ES-I3 (cell line): ENCODE data around the gene ZC3H18.

Experiments
- H3K36me3 ChIP-seq: 2 replicates; pipeline ENCODE4 v1.6.1; 2013; ENCODE audit warnings: mild to moderate bottlenecking, low read length, control low read depth, moderate library complexity; ENCODE audit not compliant: insufficient read depth
- H3K4me1 ChIP-seq: 2 replicates; pipeline ENCODE4 v1.6.1; 2013; ENCODE audit warnings: mild to moderate bottlenecking, control low read depth, low read length; ENCODE audit not compliant: insufficient read depth
- H3K9ac ChIP-seq: 2 replicates; pipeline ENCODE4 v1.6.1; 2013; ENCODE audit warnings: low read depth, mild to moderate bottlenecking, low read length, moderate library complexity
- H3K9me3 ChIP-seq: 2 replicates; pipeline ENCODE4 v1.6.1; 2013; ENCODE audit warnings: mild to moderate bottlenecking, low read length, moderate library complexity; ENCODE audit not compliant: control insufficient read depth, insufficient read depth

Gene ZC3H18

GRCh38 chr16:88576307-88576706, 6.1 kb downstream of the ZC3H18 start:
- H3K9ac ChIP-seq: no peak overlapping the region
- H3K9me3 ChIP-seq: no peaks in the 10 kb centered on the region
- H3K4me1 ChIP-seq: peaks cover 4% of the 10 kb centered on the region
- H3K36me3 ChIP-seq: peaks cover 16% of the 10 kb centered on the region

GRCh38 chr16:88577166-88577565, 7.0 kb downstream of the ZC3H18 start:
- H3K36me3 ChIP-seq: peaks cover 16% of the 10 kb centered on the region
- no peak overlapping the region for H3K9ac ChIP-seq
- H3K9me3 ChIP-seq: no peaks in the 10 kb centered on the region
- H3K4me1 ChIP-seq: no peaks in the 10 kb centered on the region

- Histone ChIP-seq H3K9ac (no peak overlapping the region), H3K4me1 (no peaks in the 10 kb centered on the region), H3K9me3 (no peaks in the 10 kb centered on the region), H3K36me3 (peaks cover 18% of the 10 kb centered on the region)
Observed at GRCh38 chr16:88578446-88579313, 8.5 kb downstream of the ZC3H18 start.

- H3K4me1 ChIP-seq: no peaks in the 10 kb centered on the region
- H3K36me3 ChIP-seq: peaks cover 18% of the 10 kb centered on the region
- no peak overlapping the region for H3K9ac ChIP-seq
- no peaks in the 10 kb centered on the region for H3K9me3 ChIP-seq
Observed at GRCh38 chr16:88580371-88580770, 10.2 kb downstream of the ZC3H18 start.

GRCh38 chr16:88581033-88581432, 10.8 kb downstream of the ZC3H18 start:
- Histone ChIP-seq H3K9ac (no peak overlapping the region), H3K4me1 (no peaks in the 10 kb centered on the region), H3K36me3 (peaks cover 20% of the 10 kb centered on the region)

GRCh38 chr16:88582912-88583575, 12.8 kb downstream of the ZC3H18 start:
- no peak overlapping the region for H3K9ac ChIP-seq
- H3K4me1 ChIP-seq: no peaks in the 10 kb centered on the region
- peaks cover 19% of the 10 kb centered on the region for H3K36me3 ChIP-seq

More at GRCh38 chr16:88581033-88581432, 10.8 kb downstream of the ZC3H18 start:
- H3K9me3 ChIP-seq: no peaks in the 10 kb centered on the region

GRCh38 chr16:88584676-88585075, 14.5 kb downstream of the ZC3H18 start:
- no peaks in the 10 kb centered on the region for H3K9me3 ChIP-seq
- H3K9ac ChIP-seq: no peak overlapping the region
- H3K4me1 ChIP-seq: no peaks in the 10 kb centered on the region
- H3K36me3 ChIP-seq: peaks cover 21% of the 10 kb centered on the region

More at GRCh38 chr16:88582912-88583575, 12.8 kb downstream of the ZC3H18 start:
- no peaks in the 10 kb centered on the region for H3K9me3 ChIP-seq

- no peaks in the 10 kb centered on the region for H3K4me1 ChIP-seq
- peaks cover 23% of the 10 kb centered on the region for H3K36me3 ChIP-seq
- no peak overlapping the region for H3K9ac ChIP-seq
- H3K9me3 ChIP-seq: no peaks in the 10 kb centered on the region
Observed at GRCh38 chr16:88585269-88585668, 15.1 kb downstream of the ZC3H18 start.

- peaks cover 24% of the 10 kb centered on the region for H3K36me3 ChIP-seq
- H3K9ac ChIP-seq: no peak overlapping the region
- no peaks in the 10 kb centered on the region for H3K4me1 ChIP-seq
- no peaks in the 10 kb centered on the region for H3K9me3 ChIP-seq
Observed at GRCh38 chr16:88585927-88586581, 15.9 kb downstream of the ZC3H18 start.

GRCh38 chr16:88588148-88588547, 17.9 kb downstream of the ZC3H18 start:
- H3K9ac ChIP-seq: no peak overlapping the region
- H3K9me3 ChIP-seq: no peaks in the 10 kb centered on the region
- H3K36me3 ChIP-seq: peaks cover 22% of the 10 kb centered on the region
- no peaks in the 10 kb centered on the region for H3K4me1 ChIP-seq

GRCh38 chr16:88588754-88589153, 18.6 kb downstream of the ZC3H18 start:
- Histone ChIP-seq H3K4me1 (no peaks in the 10 kb centered on the region), H3K9me3 (no peaks in the 10 kb centered on the region), H3K9ac (no peak overlapping the region), H3K36me3 (peaks cover 22% of the 10 kb centered on the region)

- Histone ChIP-seq H3K36me3 (peaks cover 22% of the 10 kb centered on the region), H3K4me1 (no peaks in the 10 kb centered on the region), H3K9me3 (no peaks in the 10 kb centered on the region), H3K9ac (no peak overlapping the region)
Observed at GRCh38 chr16:88589441-88589840, 19.2 kb downstream of the ZC3H18 start.

GRCh38 chr16:88591577-88592021, 21.4 kb downstream of the ZC3H18 start:
- Histone ChIP-seq H3K9ac (no peak overlapping the region), H3K9me3 (no peaks in the 10 kb centered on the region), H3K4me1 (no peaks in the 10 kb centered on the region), H3K36me3 (peaks cover 15% of the 10 kb centered on the region)

- Histone ChIP-seq H3K9me3 (no peaks in the 10 kb centered on the region), H3K36me3 (peaks cover 10% of the 10 kb centered on the region), H3K9ac (no peak overlapping the region), H3K4me1 (no peaks in the 10 kb centered on the region)
Observed at GRCh38 chr16:88593061-88593460, 22.9 kb downstream of the ZC3H18 start.
